GM18868 (cell line): ENCODE data around the gene AFG1L.
"Not testable (repeated sequence)": the region's sequence is repeated elsewhere in the genome, so short reads cannot be mapped to it uniquely, and the experiment has no call there.

Experiments used
- ATAC-seq: cut with Tn5 transposase; IDR thresholded peaks from one replicate; pipeline ENCODE4 v1.9.1; 2021; ENCODE audit warnings: mild to moderate bottlenecking, moderate library complexity; ENCODE audit not compliant: unreplicated experiment

The AFG1L gene

GRCh38 chr6:108449717-108450116 lies 154.9 kb downstream of the AFG1L start:
- ATAC-seq = not testable (repeated sequence)

GRCh38 chr6:108451816-108452215 lies 157.0 kb downstream of the AFG1L start:
- no peak for ATAC-seq

- ATAC-seq = no peak
These were observed 157.9 kb downstream of the AFG1L start for GRCh38 chr6:108452711-108453195.

- no peak for ATAC-seq
These were observed 158.8 kb downstream of the AFG1L start for GRCh38 chr6:108453601-108454185.

- no peak for ATAC-seq
These were observed 159.5 kb downstream of the AFG1L start for GRCh38 chr6:108454356-108454755.

- ATAC-seq = no peak
These were observed 160.8 kb downstream of the AFG1L start for GRCh38 chr6:108455688-108456087.

- no peak for ATAC-seq
These were observed 168.9 kb downstream of the AFG1L start for GRCh38 chr6:108463784-108464183.

- no peak for ATAC-seq
These were observed 169.7 kb downstream of the AFG1L start for GRCh38 chr6:108464418-108465097.

- no peak for ATAC-seq
These were observed 170.2 kb downstream of the AFG1L start for GRCh38 chr6:108465098-108465495.

GRCh38 chr6:108468346-108468745 lies 173.5 kb downstream of the AFG1L start:
- no peak for ATAC-seq

GRCh38 chr6:108469316-108469715 lies 174.5 kb downstream of the AFG1L start:
- no peak for ATAC-seq

GRCh38 chr6:108473197-108473596 lies 178.3 kb downstream of the AFG1L start:
- ATAC-seq = no peak

- ATAC-seq = no peak
These were observed 181.5 kb downstream of the AFG1L start for GRCh38 chr6:108476376-108476775.

GRCh38 chr6:108476847-108477430 lies 182.1 kb downstream of the AFG1L start:
- ATAC-seq = no peak

- no peak for ATAC-seq
These were observed 187.7 kb downstream of the AFG1L start for GRCh38 chr6:108482559-108482958.

- ATAC-seq = no peak
These were observed 189.2 kb downstream of the AFG1L start for GRCh38 chr6:108484016-108484415.

GRCh38 chr6:108489699-108490098 lies 194.8 kb downstream of the AFG1L start:
- ATAC-seq = no peak

- no peak for ATAC-seq
These were observed 197.4 kb downstream of the AFG1L start for GRCh38 chr6:108492131-108492766.

GRCh38 chr6:108494434-108494833 lies 199.6 kb downstream of the AFG1L start:
- no peak for ATAC-seq

- no peak for ATAC-seq
These were observed 203.0 kb downstream of the AFG1L start for GRCh38 chr6:108497883-108498282.

GRCh38 chr6:108501559-108501958 lies 206.7 kb downstream of the AFG1L start:
- no peak for ATAC-seq

GRCh38 chr6:108502832-108503231 lies 208.0 kb downstream of the AFG1L start:
- ATAC-seq = no peak
